H1 (cell line): ENCODE results near the gene HFE. TPM values are rescaled to one million over a fixed set of nuclear protein-coding genes. Genes with fewer than 3 reads are reported as not detected.

Experiments
- GABPA ChIP-seq: IDR thresholded peaks from 2 replicates; pipeline ENCODE4 v1.6.1; 2011; ENCODE audit warnings: mild to moderate bottlenecking, low read length, moderate library complexity, borderline replicate concordance; ENCODE audit not compliant: insufficient read depth
- GTF2F1 ChIP-seq: IDR thresholded peaks from 2 replicates; pipeline ENCODE4 v1.6.1; 2012; ENCODE audit warnings: low read depth, low read length, improper control_type of control experiment, borderline replicate concordance
- HDAC6 ChIP-seq: IDR thresholded peaks from one replicate; pipeline ENCODE4 v1.7.1; 2012; ENCODE audit warnings: low read depth, mild to moderate bottlenecking, inconsistent platforms, low read length, moderate library complexity
- polyA plus RNA-seq, 7 experiments: library from polyadenylated mRNA; depleted of rRNA in 3 of 7; stranded (reverse) in 5 of 7; unstranded in 2 of 7; fragments of >200 nt in 5 of 7; fragments of 200-250 nt in 2 of 7; gene quantifications; 1 replicate in 5 of 7; 2 replicates in 1 of 7; 4 replicates in 1 of 7; pipeline versions ENCODE4 v1.2.1 to v1.2.3, GENCODE V29; 2011 to 2013; ENCODE audit warnings: missing spikeins in 2 of 7, mixed read lengths in 2 of 7
- total RNA-seq: library from RNA; stranded (reverse); fragmentation: NEBNext Ultra II Directional; extraction: Animal tissue kit (Norgen Biotek cat#: 25700); gene quantifications from 2 replicates; pipeline ENCODE4 v1.2.1, GENCODE V29; 2021

Gene HFE
- total and polyA plus RNA-seq, 2 of the 8 experiments (the other 6 are each of a cell fraction or from before 2014, with no cell fraction given) = 1.6 to 2.0 TPM

DNA sequence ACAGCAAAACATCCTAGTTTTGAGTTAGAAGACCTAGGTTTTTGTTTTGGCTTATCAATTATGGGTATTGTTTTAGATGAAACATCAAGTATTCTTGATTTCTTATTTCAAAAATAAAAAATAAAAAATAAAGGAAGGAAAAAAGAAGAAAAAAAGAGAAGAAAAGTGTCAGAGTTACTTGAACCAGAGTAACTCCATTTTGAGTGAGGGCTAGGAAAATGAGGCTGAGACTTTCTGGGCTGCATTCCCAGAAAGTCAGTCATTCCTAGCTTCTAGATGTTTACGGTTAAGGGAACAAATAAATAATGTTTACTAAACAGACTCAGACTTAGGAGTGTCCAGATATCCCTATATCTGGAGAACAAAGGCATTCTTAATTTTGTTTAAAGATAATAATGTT, 45.3 kb upstream of the HFE start (continued):
- no peak for TF ChIP-seq GABPA
- TF ChIP-seq HDAC6 = no peak
- TF ChIP-seq GTF2F1 = no peak
